ENCODE results near the gene PLXNA4.
"Not testable (repeated sequence)": the region's sequence is repeated elsewhere in the genome, so short reads cannot be mapped to it uniquely, and the experiment has no call there.

The PLXNA4 gene

DNA sequence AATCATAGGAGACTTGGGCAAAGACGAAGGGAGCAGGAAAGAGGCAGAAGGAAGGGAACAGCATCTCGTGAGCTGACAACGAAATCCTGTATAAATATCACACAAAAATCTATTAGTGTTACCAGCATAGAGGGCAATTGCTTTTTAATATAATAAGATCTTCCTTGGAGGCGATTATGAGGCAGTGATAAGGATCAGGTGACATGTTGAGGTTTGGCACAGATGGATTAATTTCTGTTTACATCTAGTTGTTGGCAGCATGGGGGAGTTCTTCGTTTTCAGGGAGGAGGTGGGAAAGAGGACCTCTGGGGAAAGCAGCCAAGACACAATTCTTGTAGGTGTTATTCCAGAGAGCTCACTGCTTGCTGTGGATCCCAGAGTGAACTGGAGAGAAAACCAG is 163.8 kb downstream of the PLXNA4 start:
- no peak for FAIRE-seq

DNA sequence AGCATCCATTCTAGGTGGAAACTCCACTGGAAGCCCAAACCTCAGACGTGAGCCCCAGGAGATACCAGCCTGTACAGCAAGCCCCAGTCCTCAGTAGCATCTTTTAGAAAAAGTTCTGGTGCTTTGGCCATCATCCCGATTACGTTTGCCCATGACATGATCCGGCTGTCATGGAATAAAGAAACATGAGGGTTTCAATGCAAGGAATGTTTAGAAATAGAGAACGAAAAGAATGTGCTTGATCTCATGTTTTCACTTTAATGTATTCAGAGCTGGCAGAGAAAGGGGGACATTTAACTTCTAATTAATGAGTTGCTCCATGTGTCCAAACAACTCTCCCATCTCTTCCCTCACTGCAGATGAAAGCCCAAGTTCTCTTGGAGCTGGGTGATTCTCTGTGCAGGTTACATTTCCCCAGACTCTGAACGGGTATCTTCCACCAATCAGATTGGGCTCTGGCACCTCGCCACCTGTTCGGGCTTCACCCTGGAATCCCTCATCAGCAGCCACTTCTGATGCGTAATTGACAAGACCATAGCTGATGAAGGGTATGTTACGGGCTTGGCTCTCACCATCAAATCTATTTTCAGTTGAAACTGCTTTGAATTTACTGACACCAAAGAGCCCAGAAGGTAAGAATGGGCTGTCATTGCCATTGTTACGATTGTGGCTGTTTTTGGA is 165.3 kb downstream of the PLXNA4 start:
- no peak for FAIRE-seq

DNA sequence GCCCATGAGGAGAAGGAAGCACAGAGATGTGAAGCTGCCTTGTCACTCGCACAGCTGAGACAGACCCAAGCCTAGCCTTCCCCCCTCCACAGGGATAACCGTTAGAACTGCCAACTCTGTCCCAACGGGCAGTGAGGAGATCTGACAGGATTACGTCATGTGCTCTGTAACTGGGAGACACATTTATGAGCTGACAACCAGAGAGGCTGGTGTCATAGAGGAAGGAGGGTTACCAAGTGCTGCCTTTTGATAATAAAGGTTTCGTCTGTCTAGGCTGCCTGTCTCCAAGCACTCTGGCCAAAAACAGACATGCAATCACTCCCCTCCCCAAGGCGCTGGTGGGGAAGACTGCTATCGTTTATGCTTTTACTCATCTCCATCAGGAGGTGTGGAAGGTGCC is 165.9 kb downstream of the PLXNA4 start:
- no peak for FAIRE-seq

DNA sequence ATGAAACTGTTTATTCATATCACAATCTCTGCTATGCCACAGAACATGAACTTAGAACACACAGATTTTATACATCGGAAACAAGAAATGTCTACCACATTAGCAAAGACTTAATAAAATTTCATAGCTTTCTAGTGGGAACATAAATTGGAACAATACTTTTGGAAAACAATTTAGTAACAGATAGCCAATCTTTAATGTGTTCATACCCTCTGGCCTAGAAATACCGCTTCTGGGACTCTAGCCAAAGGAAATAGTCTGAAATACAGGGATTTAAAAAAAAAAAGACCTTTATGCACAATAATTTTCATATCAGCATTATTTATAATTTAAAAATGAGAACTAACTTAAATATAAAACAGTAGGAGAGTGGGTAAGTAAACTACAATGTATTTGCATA is 168.5 kb downstream of the PLXNA4 start:
- no peak for FAIRE-seq

DNA sequence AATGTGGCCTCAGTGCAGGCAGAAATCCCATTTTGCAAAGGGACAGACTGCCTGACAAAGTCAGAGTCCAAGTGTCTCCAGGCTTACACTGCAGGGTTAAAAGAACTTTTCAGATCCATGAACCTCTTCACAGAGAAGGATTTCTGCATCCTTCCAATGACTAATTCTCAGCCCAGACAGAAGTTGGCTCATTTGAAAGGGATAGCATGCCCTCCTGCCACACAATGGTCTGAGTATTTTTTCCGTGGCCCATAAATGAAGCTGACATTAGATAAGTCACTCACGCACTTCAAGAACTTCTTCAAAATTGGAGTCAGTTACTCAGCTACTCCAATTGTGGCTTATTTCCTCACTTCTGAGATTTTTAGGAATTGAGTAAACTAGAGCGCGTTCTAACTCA is 170.2 kb downstream of the PLXNA4 start:
- FAIRE-seq, result no peak

DNA sequence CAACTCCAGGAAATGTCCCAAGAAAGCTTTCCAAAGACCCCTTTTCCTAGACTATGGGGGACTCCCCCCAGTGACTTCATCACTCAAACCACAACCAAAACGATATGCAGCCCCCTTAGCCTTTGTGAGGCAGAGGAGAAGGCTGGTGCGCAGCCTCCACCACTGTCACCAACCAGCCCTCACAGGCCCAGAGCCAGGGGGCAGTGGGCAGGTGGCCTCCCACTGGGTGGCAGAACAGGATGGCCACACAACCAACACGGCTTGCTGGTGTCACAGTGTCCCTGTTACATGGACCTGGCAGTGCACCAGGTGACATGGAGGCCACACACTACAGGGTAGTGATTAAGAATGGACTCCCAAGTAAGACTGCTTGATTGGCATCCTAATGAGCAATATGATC is 172.0 kb downstream of the PLXNA4 start:
- no peak for FAIRE-seq

DNA sequence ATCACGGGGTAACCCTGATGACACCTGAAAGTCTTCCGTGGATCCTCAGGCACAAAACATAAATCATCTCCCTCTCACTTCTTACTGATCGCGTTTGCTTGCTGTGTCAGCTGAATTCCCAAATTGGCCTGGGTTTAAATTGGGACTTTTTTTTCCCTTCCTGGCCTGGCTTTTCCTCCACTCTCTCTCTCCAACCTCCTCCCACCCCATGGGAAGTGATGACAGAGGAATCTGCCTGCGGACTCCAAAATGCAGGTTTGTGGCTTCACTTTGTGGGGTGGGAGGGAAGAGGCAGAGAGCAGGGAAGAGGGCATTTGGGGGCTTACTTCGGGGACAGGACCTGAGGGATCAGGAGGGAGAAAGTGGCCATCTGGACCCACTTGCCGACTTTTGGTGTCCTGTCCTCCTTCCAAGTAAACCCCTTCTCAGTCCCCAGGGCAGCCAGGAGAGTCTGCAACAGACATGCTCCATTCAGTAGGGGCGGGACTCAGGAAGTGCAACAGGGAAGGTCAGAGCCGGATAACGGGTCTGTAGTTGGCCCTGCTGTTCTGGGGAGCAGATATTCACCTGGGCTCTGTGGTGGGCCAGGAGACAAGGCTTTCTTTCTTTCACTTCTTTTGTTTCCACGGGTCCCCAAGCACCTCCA is 172.7 kb downstream of the PLXNA4 start:
- FAIRE-seq, result no peak

DNA sequence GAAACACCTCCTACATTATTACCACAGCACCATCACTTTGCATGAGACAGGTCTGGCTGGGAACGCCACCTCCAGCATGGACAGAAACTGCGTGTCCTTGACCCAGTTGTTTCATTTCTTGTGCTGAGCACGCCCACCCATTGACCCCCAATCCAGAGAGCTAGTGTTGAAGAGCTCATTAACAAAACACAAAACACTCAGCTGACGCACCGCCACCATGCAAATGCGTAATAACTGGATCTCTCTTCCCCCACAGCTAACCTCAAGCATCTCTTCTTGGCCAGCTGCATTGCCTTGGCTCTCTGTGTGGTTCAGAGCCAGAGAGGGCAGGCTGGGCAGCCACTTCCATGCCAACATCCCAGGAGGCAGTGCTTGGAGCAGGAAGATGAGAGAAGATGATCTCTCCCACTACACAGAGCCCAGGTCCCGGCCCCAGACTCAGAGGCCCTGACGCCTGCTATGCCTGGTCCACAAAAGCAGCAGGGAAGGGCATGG is 173.5 kb downstream of the PLXNA4 start:
- no peak for FAIRE-seq

DNA sequence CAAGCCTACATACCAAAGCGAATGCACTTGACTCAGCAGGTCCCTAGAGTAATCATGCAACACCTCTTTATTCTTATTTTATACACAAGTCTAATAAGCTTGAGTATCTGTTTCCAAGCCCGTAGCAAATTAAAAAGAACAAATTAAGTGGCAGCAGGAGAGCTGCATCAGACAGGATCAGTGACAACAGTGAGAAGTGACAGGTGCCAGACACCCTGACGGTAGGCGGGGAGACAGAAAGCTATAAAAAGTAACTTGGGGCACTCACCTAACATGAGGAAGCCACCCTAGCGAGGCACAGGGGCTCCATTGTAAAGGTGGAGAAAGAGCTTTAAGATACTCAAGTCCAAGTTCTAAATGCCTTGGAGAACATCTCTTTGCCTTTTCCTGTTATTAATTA is 174.2 kb downstream of the PLXNA4 start:
- no peak for FAIRE-seq

DNA sequence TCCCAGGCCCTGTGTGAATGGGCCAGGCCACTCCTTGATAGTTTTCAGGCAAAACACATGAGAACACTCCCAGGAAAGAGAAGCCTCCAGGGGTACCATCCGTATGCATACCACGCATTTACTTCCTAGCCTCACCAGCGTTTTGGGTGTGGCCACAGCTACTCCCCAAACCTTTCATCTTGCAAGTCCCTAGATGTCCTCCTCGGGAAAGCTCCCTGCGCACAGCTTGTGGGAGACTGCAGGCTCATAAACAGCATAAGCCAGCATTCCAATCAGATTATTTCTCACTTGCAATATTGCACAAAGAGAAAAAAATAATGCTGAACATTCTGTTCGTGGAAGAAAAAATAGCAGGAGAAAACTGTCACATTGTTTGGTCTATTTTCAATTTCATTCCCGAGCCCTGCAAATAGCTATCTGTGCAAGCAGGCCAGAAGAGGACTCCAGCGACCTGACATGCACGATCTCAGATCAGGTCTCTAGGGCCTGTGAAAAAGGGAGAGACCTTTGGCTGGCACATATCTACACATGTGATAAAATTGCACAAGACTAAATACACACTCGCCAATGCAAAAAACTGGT is 175.6 kb downstream of the PLXNA4 start:
- no peak for FAIRE-seq

DNA sequence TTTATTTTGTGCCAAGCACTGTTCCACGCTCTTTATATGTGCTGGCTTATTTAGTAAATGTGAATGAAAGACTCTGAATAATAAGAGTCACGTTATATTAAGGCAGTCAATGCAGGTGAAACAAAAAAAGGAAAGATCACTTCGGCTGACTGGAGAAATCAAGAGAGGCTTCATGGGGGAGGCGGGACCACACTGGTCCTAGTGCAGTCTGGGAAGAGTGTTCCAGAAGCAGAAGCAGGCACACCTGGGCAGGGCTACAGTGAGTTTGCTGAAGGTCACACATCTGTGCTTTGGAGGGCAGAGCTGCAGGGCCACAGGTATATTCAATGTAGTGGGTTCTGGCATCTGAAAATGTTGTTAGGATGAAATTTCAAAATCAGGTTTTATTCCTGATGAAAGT is 176.9 kb downstream of the PLXNA4 start:
- FAIRE-seq, result no peak

DNA sequence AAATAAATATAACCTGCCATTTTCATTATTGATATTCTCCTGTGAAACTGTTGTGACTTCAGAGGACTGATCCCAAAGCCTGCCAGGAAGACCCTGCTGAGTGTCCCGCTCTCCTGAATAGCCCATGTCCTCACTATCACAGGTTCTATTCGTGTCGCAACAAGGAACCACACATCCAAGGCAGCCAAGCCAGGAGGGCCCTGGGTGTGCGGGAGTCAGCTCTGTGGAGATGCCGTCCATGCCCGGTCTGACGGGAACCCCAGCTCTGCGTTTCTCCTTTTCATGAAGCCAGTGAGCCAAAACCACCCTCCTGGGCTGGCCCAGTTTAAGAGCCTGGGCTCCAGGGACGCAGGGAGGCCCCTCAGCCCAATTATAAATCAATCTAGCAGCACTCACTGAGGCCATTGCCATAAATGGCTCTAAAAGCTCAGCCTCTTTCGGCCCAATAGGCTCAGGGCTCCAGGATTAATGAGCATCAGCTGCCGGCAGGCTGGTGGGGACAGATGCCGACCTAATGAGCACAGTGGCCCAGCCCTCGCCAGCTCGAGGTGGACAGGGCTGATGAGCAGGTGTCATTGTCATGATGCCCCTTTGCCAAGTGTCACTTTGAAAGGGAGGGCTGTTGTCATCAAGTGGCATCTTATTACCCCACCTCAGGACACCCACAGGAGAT is 177.9 kb downstream of the PLXNA4 start:
- no peak for FAIRE-seq

DNA sequence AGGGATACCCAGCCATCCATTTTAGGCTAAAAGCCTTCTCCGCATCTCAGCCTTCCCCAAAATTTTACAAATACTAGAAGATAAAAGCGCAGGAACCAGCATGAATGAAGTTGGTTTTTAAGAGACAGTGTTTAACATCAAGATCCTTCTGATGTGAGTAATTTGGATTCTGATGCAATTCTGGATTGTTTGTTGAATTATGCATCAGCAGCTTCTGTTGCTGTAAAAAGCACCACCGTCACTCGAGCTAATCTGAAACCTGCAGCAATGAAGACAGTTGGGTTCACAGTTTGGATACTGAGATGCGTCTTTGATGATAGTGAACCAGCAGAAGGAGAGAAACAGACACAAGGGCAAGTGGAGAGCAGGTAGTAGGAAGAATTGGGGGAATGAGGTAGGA is 179.2 kb downstream of the PLXNA4 start:
- no peak for FAIRE-seq

DNA sequence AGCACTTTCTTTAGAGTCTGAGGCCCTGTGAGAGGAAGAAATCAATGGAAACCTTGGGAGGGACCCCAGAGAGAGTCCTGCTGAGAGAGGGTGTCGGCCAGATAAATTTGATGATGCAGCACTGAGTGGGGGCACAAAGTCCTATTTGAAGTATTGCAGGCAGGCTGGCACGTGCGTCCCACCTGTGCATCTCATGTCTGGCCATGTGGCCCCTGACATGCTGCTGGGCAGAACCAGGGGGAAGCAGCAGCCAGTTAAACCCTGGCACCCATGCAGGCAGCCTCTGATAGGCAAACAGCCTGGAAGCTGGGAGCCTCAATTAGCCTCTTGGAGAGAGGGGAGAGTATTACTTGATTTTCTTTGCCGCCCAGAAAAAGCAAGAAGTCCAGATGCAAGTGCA is 180.9 kb downstream of the PLXNA4 start:
- no peak for FAIRE-seq

DNA sequence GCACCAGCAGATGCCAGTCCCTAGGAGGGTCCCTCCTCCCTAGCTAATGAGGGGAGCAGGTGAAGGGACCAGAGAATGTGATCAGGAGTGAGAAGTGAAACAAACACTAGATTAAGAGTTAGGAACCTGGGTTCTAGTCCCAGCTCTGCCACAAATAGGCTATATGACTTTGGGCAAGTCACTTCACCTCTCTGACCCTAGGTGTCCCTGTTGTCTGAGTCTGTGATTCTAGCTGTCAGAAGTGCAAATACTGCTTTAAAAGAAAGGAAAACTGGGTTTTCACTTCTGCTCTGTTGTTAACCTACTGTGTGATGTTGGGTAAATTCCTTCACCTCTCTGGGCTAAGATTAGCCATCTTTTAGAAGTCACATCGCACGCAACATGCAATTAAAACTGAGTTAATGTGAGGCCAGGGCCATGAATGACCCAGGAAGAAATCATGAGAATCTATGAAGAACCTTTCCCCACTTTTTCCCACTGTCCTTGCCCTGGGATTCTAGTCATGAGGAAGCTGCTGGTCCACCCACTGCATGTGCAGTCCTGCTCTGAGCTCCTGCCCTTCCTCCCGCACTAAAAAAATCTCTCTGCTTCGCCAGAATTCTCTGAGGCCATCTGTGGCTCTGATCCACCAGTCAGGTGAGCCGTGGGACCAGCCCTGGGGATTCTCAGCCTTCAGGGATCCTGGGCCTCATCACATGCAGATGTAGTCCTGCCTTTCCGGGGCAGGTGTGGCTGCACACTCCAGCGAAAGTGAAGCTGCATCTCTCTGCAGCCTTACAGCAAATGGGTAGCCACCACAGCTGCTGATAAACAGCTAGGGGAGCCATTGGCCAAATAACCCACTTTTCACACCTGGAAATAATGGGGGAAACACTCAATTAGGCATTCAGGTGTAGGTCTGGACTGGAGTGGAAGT is 181.7 kb downstream of the PLXNA4 start:
- FAIRE-seq, result no peak

DNA sequence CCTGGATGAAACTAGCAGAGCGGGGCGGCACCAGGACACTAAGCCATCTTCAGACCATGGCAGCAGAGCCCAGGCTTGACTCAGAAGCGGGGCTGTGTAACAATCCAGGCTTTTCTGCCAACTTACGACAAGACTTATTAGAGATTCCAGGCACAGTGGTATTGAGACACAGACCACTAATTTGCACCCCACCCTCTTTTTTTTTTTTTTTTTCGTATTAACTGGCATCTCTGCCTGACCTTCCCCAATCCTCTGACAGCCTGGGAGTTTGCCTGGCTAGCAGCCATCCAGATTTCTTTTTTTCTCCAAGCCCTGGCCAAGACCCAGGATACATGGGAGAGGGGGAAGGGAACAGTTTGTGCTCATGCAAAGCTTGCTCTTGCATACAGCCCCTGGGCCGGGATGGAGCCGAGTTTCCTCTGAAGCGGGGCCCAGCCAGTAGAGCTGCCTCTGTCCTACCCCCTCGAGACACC is 182.4 kb downstream of the PLXNA4 start:
- no peak for FAIRE-seq

DNA sequence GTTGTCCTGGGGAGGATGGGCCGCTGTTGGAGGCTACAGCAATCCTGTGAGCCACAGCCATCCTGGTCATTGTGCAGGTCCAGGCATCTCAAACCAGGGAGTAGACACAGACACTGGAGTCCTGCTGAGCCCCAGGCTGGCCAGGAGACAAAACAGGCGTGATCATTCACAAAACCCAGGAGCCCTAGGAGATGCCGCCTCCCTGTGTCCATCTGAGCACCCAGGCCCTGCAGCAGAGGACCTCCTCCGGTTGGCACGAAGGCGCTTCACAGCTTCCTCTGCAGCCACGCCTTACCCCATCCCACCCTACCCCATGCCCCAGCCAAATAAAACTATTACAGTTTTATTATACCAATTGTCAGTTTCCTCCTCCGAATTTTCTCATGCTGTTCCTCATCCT is 183.6 kb downstream of the PLXNA4 start:
- FAIRE-seq, result no peak

DNA sequence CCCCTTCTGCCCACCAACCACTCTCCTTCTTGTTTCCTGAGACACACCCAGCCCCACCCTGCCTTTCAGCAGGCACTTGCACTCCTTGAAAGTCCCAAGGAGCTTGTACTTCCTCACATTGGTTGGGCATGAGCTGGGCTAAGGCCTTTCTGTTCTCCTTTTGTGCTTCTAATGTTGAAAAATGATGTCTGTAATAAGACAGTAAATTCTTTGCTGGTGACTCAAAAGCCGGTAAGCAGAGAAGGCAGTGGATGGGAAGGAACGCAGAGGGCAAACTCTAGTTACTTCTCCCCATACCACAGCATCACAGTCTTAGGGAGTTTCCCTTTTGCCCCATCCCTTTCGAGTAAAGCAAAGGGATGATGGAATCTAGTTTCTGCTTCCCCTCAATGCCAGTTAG is 185.6 kb downstream of the PLXNA4 start:
- FAIRE-seq, result no peak

DNA sequence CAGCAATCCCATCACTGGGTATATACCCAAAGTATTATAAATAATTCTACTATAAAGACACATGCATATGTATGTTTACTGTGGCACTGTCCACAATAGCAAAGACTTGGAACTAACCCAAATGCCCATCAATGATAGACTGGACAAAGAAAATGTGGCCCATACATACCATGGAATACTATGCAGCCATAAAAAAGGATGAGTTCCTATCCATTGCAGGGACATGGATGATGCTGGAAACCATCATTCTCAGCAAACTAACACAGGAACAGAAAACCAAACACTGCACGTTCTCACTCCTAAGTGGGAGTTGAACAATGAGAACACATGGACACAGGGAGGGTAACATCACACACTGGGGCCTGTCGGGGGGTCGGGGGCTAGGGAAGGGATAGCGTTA is 186.2 kb downstream of the PLXNA4 start:
- not testable (repeated sequence) for FAIRE-seq

DNA sequence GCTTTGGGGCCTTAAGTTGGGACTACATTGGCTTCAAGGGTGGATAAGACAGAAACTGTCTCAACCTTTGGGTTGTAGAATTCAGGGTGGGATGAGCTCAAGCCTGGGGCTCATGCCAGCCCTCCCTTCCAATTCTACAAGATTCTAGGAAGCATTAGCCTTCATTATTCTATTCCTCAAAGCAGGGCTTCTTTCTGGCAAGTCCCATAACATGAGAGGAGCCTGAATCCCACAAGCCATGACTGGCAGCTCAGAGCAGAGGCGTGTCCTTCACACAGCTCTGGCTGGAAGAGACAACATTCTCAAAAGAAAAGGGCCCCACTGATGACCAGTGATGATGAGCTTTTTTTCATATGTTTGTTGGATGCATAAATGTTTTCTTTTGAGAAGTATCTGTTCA is 187.6 kb downstream of the PLXNA4 start:
- FAIRE-seq, result no peak

DNA sequence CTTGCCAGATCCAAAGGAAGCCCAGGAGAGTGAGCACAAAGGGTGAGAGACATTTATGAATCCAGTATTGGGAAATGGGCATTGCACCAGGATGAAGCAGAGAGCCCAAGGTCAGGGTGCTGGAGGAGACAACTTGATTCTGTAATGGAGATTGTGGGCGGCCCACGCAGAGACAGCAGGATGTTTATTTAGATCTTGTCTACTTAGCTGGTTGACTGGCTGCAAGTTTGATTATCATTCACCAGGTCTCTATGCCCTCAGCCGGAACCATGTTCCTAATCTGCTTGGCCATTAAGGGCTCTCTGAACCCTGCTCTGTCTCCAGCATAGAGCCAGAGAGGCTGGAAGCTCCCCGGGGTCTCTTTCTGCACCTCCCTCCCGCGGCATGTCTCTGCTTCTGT is 188.7 kb downstream of the PLXNA4 start:
- FAIRE-seq, result no peak

DNA sequence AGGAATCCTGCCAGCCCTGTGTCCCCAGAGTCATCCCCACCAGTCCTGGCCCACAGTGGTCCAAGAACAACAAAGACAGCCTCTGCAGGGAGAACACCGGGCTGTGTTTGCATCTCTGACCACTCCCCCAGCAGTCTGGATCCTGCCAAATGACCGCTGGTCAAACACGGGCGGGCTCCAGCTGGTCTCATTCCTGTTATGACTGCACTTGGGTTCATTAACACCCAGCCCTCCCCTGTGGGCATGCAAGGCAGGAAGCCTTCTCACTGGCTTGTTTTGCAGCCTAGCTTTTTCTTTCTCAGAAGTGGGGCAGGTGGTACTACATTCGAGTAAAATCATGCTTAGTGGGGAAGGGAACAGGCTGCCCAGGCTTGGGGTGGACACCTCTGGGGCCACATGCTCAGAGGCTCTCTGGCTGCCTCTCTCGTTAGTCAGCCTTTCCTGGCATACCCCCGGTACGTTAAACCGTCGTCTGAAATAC is 190.0 kb downstream of the PLXNA4 start:
- no peak for FAIRE-seq

DNA sequence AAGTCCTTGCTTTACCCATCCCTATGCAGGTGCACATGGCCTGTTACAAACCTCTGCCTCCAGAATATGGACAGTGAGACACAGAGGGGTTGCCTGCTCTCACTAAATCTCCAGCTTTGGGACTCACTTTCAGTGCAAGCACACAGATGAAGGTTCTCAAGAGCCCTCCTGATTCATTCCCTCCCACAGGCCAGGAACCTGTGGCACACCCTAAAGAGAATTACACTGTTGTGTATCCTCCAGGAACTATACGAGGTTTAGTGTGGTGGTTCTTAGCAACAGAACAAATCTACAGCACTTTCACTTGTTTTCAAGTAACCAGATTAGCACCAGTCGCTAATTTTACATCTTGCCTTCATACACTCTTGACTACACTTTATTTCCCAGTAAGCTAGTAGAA is 192.3 kb downstream of the PLXNA4 start:
- no peak for FAIRE-seq
